Activated T-cell treated with anti-CD3 and anti-CD28 coated beads, Interleukin-2, amount 50 U/mL, for 4 hours (primary cell): ENCODE results near the gene USP7. TPM values are rescaled to one million over a fixed set of nuclear protein-coding genes. Genes with fewer than 3 reads are reported as not detected.

Experiments
- ATAC-seq, 2 donors: fragments of 200-7000 bp; cut with Tn5 transposase; one replicate each; pipeline ENCODE4 v1.10.0; 2021
- DNase-seq: peaks from one replicate; pipeline ENCODE4 v3.0.0-alpha.2; 2020
- H3K27me3 Mint-ChIP-seq: one replicate; pipeline ENCODE4 v1.8.0; 2021; ENCODE audit warnings: low read depth, mixed read lengths
- H3K36me3 Mint-ChIP-seq: one replicate; pipeline ENCODE4 v1.8.0; 2022; ENCODE audit warnings: mixed read lengths; ENCODE audit not compliant: insufficient read depth
- H3K4me1 Mint-ChIP-seq: one replicate; pipeline ENCODE4 v1.8.0; 2021; ENCODE audit warnings: low read depth, mixed read lengths
- H3K4me3 Mint-ChIP-seq: one replicate; pipeline ENCODE4 v1.8.0; 2021; ENCODE audit warnings: mild to moderate bottlenecking, moderate library complexity, mixed read lengths
- H3K9me3 Mint-ChIP-seq: one replicate; pipeline ENCODE4 v1.8.0; 2021; ENCODE audit warnings: mixed read lengths
- total RNA-seq, 3 donors: library from RNA; stranded (reverse); gene quantifications; one replicate each; pipeline ENCODE4 v1.2.1, GENCODE V29; 2021

Gene USP7
- total RNA-seq, 3 donors from 2014 or later = 189 to 210 (median 196) TPM

- peaks cover 89% of the 10 kb centered on the region for H3K4me1 Mint-ChIP-seq
- H3K27me3 Mint-ChIP-seq = no peaks in the 10 kb centered on the region
- no peak overlapping the region for H3K4me3 Mint-ChIP-seq
These were observed 11.4 kb downstream of the USP7 start for GRCh38 chr16:8952281-8952751.

GRCh38 chr16:8951447-8952280 lies 12.0 kb downstream of the USP7 start:
- H3K4me1 Mint-ChIP-seq = peaks cover 88% of the 10 kb centered on the region
- H3K27me3 Mint-ChIP-seq = no peaks in the 10 kb centered on the region
- no peaks in the 10 kb centered on the region for H3K9me3 Mint-ChIP-seq
- H3K4me3 Mint-ChIP-seq = peak overlapping the region; percentile 16
- DNase-seq (no peak), ATAC-seq (peak; percentile 46 to 56)
- H3K36me3 Mint-ChIP-seq = no peaks in the 10 kb centered on the region

More at GRCh38 chr16:8952281-8952751, 11.4 kb downstream of the USP7 start:
- Mint-ChIP-seq H3K9me3 (no peaks in the 10 kb centered on the region), H3K36me3 (no peaks in the 10 kb centered on the region)
- ATAC-seq (no peak), DNase-seq (no peak)

- Mint-ChIP-seq H3K9me3 (no peaks in the 10 kb centered on the region), H3K36me3 (no peaks in the 10 kb centered on the region), H3K4me1 (peaks cover 88% of the 10 kb centered on the region), H3K4me3 (peak overlapping the region; percentile 21), H3K27me3 (no peaks in the 10 kb centered on the region)
- no peak for DNase-seq
- no peak for ATAC-seq
These were observed 13.1 kb downstream of the USP7 start for GRCh38 chr16:8950580-8951077.

DNA sequence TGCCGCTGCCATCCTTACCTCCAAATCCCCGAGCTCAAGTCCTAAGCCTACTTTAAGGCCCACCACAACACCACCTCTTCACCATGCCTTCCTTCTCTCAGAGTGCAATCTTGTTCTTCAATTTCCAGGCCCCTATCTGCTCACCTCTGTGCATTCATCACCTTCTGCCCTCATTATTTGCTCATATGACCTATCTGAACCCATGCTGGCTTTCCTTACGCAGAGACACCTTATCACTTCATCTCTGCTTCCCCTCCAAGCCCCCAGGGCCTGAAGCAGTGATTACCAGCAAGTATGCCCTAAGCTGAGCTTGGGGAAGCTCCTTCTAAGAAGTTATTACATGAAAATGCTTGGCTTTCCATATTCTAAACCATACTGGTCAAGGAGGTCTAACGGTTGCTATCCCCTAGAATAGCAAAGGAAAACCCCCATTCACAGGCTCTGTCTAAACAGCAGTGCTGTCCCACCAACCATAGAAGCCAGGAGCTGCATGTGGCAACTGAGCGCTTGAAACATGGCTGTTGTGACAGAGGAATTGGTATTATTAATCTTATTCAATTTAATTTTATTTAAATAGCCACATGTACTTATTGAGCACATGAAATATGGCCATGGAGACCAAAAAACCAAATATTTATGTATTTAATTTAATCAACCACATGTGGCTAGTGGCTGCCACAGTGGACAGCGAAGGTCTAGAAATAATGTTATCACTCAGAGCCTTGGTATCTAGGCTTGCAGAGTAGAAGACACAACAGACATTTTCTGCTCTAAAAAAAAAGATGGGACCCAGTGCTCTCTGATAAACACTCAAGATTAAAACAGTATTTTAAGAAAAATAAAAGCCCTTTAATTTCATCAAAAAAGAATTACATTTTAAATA lies 13.9 kb downstream of the USP7 start:
- ATAC-seq (peak in 1 of 2 donors; percentile 17), DNase-seq (no peak)
- Mint-ChIP-seq H3K4me3 (peak overlapping the region; percentile 40), H3K27me3 (no peaks in the 10 kb centered on the region), H3K36me3 (no peaks in the 10 kb centered on the region), H3K9me3 (no peaks in the 10 kb centered on the region), H3K4me1 (peaks cover 90% of the 10 kb centered on the region)

DNA sequence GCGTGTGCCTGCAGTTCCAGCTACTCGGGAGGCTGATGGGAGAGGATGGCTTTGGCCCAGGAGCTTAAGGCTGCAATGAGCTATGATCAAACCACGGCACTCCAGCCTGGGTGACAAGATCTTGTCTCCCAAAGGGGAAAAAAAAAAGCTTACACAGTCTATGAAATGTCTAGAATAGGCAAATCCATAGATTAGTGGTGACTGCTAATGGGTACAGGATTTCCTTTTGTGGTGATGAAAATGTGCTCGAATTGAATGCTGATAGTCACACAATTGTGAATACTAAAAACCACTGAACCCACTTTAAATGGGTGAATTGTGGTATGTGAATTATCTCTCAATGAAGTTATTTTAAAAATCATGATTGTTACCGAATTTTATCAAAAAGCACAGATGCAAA lies 14.9 kb downstream of the USP7 start:
- H3K4me1 Mint-ChIP-seq = peaks cover 93% of the 10 kb centered on the region

GRCh38 chr16:8948069-8948593 lies 15.6 kb downstream of the USP7 start:
- peaks cover 98% of the 10 kb centered on the region for H3K4me1 Mint-ChIP-seq
- ATAC-seq (no peak), DNase-seq (no peak)
- no peaks in the 10 kb centered on the region for H3K36me3 Mint-ChIP-seq
- H3K9me3 Mint-ChIP-seq = no peaks in the 10 kb centered on the region
- H3K27me3 Mint-ChIP-seq = no peaks in the 10 kb centered on the region
- no peak overlapping the region for H3K4me3 Mint-ChIP-seq

More for the DNA sequence above, 14.9 kb downstream of the USP7 start:
- ATAC-seq = peak in 1 of 2 donors; percentile 15
- no peaks in the 10 kb centered on the region for H3K9me3 Mint-ChIP-seq
- no peaks in the 10 kb centered on the region for H3K36me3 Mint-ChIP-seq
- no peak for DNase-seq
- no peak overlapping the region for H3K4me3 Mint-ChIP-seq
- no peaks in the 10 kb centered on the region for H3K27me3 Mint-ChIP-seq

DNA sequence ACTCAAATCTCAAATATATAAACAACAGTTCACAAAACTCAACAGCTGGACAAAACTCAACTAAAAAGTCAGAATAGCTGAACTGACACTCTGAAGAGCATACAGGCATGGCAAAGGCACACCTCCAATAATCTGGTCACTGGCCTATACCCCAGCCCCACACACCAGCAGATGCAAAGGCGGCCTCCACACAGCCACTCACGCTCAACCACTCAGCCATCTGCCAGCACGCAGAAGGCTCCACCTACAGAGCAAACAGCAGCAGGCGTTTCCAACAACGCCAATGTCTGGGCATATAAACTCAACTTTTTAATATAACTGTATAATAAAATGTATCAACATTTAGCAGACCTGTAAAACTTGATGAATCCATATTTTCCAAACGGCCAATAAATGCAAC lies 17.2 kb downstream of the USP7 start:
- ATAC-seq (no peak), DNase-seq (no peak)
- Mint-ChIP-seq H3K27me3 (no peaks in the 10 kb centered on the region), H3K4me3 (no peak overlapping the region), H3K9me3 (no peaks in the 10 kb centered on the region), H3K36me3 (no peaks in the 10 kb centered on the region), H3K4me1 (peaks cover 94% of the 10 kb centered on the region)

- ATAC-seq (no peak), DNase-seq (no peak)
- peaks cover 94% of the 10 kb centered on the region for H3K4me1 Mint-ChIP-seq
- H3K4me3 Mint-ChIP-seq = peak overlapping the region; percentile 24
- H3K9me3 Mint-ChIP-seq = no peaks in the 10 kb centered on the region
- H3K36me3 Mint-ChIP-seq = no peaks in the 10 kb centered on the region
- H3K27me3 Mint-ChIP-seq = no peaks in the 10 kb centered on the region
These were observed 17.9 kb downstream of the USP7 start for GRCh38 chr16:8945626-8946296.

GRCh38 chr16:8943966-8944759 lies 19.5 kb downstream of the USP7 start:
- H3K4me1 Mint-ChIP-seq = peaks cover 96% of the 10 kb centered on the region
- peak overlapping the region; percentile 68 for H3K4me3 Mint-ChIP-seq
- no peaks in the 10 kb centered on the region for H3K27me3 Mint-ChIP-seq
- DNase-seq (no peak), ATAC-seq (peak in 1 of 2 donors; percentile 20)
- no peaks in the 10 kb centered on the region for H3K36me3 Mint-ChIP-seq
- H3K9me3 Mint-ChIP-seq = no peaks in the 10 kb centered on the region

DNA sequence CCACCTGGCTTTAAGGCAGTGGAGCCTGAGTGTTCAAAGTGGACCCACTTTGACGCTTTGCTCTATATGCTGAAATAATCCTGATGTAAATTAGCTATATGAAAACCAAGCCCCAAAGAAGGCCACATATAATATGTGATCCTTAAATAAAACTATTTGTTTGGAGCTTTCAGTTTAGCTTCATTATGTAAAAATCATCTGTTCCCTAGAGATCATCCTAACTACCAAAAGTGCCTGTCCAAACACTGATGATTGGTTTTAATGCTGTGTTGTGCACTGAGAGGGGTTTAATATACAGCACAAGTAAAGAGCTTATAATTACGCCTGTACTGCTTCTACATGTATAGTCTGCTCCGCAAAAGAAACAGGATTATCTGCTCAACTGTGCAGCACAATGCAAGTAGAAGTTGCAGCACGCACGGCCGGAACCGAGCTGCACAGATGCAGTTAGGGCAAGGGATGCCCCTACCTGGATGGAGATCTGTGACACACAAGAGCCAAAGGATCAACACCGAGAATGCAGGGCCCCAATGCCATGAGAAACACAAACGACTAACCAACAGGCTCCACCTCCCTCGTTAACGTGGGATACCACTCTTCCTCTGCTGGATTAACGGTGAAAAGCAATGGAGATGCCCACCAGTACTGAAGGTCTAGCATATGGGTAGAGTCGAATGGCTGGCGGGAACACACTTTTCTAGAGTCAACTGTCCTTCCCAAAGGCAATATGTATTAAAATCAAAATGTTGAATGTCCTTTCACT lies 20.5 kb downstream of the USP7 start:
- ATAC-seq (no peak), DNase-seq (no peak)
- H3K9me3 Mint-ChIP-seq = no peaks in the 10 kb centered on the region
- no peaks in the 10 kb centered on the region for H3K27me3 Mint-ChIP-seq
- H3K4me3 Mint-ChIP-seq = no peak overlapping the region
- peaks cover 96% of the 10 kb centered on the region for H3K4me1 Mint-ChIP-seq
- H3K36me3 Mint-ChIP-seq = no peaks in the 10 kb centered on the region

DNA sequence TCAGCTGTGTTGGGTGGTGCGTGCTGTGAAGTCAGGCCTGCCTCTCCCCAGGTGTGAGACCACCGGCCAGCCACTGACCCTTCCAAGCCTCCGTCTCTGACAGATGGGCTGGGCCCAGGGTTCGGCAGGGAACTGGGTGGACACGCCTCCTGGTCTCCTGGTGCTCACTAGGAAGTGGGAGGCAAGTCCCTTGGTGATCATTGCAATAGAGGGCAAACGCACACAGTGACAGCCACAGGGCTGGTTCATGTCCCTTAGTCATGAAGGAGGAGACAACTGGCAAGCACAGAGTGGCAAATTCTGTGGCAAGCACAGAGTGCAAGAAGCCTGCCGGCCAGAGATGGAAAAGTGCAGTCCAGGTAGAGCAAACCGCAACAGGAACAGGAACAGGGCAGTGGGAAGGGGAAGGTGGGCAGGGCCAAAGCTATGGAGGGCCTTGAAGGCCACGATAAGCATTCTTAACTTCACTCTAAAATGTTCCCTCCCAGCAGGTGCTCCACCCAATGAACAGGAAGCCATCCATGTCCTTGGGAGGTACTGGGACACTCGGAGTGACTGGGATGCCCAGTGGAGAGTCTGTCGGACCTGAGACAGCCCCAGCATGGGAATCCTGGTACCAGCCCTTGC lies 21.9 kb downstream of the USP7 start:
- DNase-seq (no peak), ATAC-seq (no peak)
- Mint-ChIP-seq H3K27me3 (no peaks in the 10 kb centered on the region), H3K4me1 (peaks cover 95% of the 10 kb centered on the region), H3K36me3 (no peaks in the 10 kb centered on the region), H3K4me3 (no peak overlapping the region), H3K9me3 (no peaks in the 10 kb centered on the region)

DNA sequence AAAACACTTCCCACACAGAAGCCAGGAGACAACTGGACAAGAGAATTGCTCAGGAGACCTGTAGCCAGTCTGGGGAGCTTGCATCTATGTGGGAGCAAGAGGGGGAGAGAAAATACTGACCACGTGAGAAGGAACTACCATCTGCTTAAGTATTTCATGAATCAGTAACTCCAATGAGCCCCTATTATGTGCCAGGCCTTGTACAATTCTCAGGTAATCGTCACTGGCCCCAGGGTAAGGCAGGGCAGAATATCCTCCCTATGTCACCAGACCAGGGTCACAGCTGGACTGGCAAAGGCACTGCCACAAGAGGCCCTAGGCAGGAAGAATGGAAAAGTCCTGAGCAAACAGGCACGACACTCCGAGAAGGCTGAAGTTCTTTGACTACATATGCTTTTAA lies 25.9 kb downstream of the USP7 start:
- DNase-seq (no peak), ATAC-seq (no peak)
- H3K36me3 Mint-ChIP-seq = peaks cover 2% of the 10 kb centered on the region
- H3K4me1 Mint-ChIP-seq = peaks cover 87% of the 10 kb centered on the region
- H3K9me3 Mint-ChIP-seq = no peaks in the 10 kb centered on the region
- no peaks in the 10 kb centered on the region for H3K27me3 Mint-ChIP-seq
- H3K4me3 Mint-ChIP-seq = no peak overlapping the region
